Left ventricle myocardium inferior (tissue), 1 donor: ENCODE measurements around the gene SLC38A3. TPM values are rescaled to one million over a fixed set of nuclear protein-coding genes. Genes with fewer than 3 reads are reported as not detected.

Experiments
- DNase-seq: peaks from one replicate; pipeline ENCODE4 v3.0.0-alpha.2; 2020
- H3K27ac ChIP-seq: fragments of 200-600 bp; replicated peaks from 2 replicates; pipeline ENCODE4 v1.8.0; 2021
- H3K27me3 ChIP-seq: fragments of 200-600 bp; 2 replicates; pipeline ENCODE4 v1.8.0; 2021; ENCODE audit warnings: low read depth
- H3K36me3 ChIP-seq: fragments of 200-600 bp; 2 replicates; pipeline ENCODE4 v1.8.0; 2021
- H3K4me1 ChIP-seq: fragments of 200-600 bp; 2 replicates; pipeline ENCODE4 v1.8.0; 2021
- H3K4me3 ChIP-seq: fragments of 200-600 bp; 2 replicates; pipeline ENCODE4 v1.8.0; 2021; ENCODE audit warnings: mild to moderate bottlenecking, moderate library complexity
- H3K9me3 ChIP-seq: fragments of 200-600 bp; replicated peaks from 2 replicates; pipeline ENCODE4 v1.8.0; 2021
- intact Hi-C: fragments of 100-400 bp; cut with micrococcal nuclease; formaldehyde crosslinking; loops from one replicate; pipeline ENCODE4 v1.11.0; 2022
- microRNA-seq: library from miRNA; unstranded; fragments of <30 nt; microRNA quantifications from one replicate; pipeline ENCODE4 v1.2.0, GENCODE V29; 2020
- total RNA-seq: library from RNA; stranded (reverse); fragmentation: NEBNext Ultra II Directional; extraction: Animal tissue kit (Norgen Biotek cat#: 25700); gene quantifications from one replicate; pipeline ENCODE4 v1.2.1, GENCODE V29; 2021
- TF ChIP-seq, protein P1 (sequence below): fragments of 200-600 bp; IDR thresholded peaks from 2 replicates; pipeline ENCODE4 v1.8.0; 2021; ENCODE audit warnings: antibody characterized with exemption, mild to moderate bottlenecking, borderline replicate concordance
- donor health status: DM: no; HTN: yes; CAD: no; lungs with severe emphysema.

SLC38A3 gene
- total RNA-seq, 1 donor from 2014 or later: 10.4 TPM

GRCh38 chr3:50268276-50268675, 63.2 kb downstream of the SLC38A3 start:
- Histone ChIP-seq H3K9me3 (no peaks in the 10 kb centered on the region), H3K4me3 (peak overlapping the region; percentile 70), H3K36me3 (no peaks in the 10 kb centered on the region), H3K4me1 (peaks cover 74% of the 10 kb centered on the region), H3K27me3 (no peaks in the 10 kb centered on the region), H3K27ac (peak overlapping the region; percentile 99)
- TF ChIP-seq, protein P1, sequence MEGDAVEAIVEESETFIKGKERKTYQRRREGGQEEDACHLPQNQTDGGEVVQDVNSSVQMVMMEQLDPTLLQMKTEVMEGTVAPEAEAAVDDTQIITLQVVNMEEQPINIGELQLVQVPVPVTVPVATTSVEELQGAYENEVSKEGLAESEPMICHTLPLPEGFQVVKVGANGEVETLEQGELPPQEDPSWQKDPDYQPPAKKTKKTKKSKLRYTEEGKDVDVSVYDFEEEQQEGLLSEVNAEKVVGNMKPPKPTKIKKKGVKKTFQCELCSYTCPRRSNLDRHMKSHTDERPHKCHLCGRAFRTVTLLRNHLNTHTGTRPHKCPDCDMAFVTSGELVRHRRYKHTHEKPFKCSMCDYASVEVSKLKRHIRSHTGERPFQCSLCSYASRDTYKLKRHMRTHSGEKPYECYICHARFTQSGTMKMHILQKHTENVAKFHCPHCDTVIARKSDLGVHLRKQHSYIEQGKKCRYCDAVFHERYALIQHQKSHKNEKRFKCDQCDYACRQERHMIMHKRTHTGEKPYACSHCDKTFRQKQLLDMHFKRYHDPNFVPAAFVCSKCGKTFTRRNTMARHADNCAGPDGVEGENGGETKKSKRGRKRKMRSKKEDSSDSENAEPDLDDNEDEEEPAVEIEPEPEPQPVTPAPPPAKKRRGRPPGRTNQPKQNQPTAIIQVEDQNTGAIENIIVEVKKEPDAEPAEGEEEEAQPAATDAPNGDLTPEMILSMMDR: no peak
- intact Hi-C loops: no loop called here
- no peak for DNase-seq

DNA sequence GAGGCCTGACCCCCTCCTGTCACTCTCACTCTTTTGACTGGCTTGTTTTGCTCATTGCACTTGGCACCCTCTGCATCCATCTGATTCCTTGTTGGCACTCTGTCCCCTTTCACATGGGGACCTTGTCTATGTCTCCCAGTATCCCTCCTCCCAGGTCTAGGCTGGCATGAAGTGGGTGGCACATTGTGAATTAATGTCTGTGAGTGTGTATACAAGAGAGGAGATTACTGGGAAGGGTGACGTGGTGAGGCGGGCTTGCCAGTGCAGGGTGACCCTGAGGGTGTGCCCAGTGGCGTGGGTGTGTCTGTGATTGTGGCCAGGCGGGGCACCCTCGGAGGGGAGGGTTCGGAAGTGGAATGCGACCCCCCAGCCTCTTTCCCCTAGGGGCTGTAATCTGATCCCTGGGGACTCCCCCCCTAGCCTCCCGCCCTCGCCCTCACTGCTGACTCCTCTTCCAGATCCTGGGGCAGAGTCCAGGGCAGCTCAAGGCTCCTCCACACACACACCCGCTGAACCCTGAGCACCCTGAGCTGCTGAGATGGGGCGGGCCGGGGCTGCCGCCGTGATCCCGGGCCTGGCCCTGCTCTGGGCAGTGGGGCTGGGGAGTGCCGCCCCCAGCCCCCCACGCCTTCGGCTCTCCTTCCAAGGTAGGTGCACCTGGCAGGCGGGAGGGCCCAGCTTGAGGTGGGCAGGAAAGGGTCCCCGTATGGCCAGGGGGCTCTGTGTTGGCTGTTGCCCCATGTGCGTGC, 63.8 kb downstream of the SLC38A3 start, which contains the start of gene SEMA3B:
Gene SEMA3B (plus strand): TSS at position 445 of the 749 bp plus-strand sequence. CDS start 94 bp downstream, at position 539.
- DNase-seq: peak; percentile 60
- H3K27me3 ChIP-seq: peaks cover 4% of the 10 kb centered on the region
- no peaks in the 10 kb centered on the region for H3K36me3 ChIP-seq
- peak within 1 kb of the TSS; percentile 70 for H3K4me3 ChIP-seq
- TF ChIP-seq, protein P1: no peak
- no peaks in the 10 kb centered on the region for H3K9me3 ChIP-seq
- peak within 1 kb of the TSS; percentile 99 for H3K27ac ChIP-seq
- H3K4me1 ChIP-seq: peaks cover 76% of the 10 kb centered on the region
- intact Hi-C loops: no loop called here

- Histone ChIP-seq H3K9me3 (no peaks in the 10 kb centered on the region), H3K27me3 (peaks cover 9% of the 10 kb centered on the region), H3K4me3 (peak overlapping the region; percentile 70), H3K36me3 (no peaks in the 10 kb centered on the region), H3K27ac (peak overlapping the region; percentile 99), H3K4me1 (peaks cover 76% of the 10 kb centered on the region)
- no peak for DNase-seq
- TF ChIP-seq, protein P1: no peak
- intact Hi-C loops: no loop called here
Observed at GRCh38 chr3:50269460-50269859, 64.4 kb downstream of the SLC38A3 start.

- Histone ChIP-seq H3K9me3 (no peaks in the 10 kb centered on the region), H3K27ac (peak overlapping the region; percentile 99), H3K27me3 (peaks cover 14% of the 10 kb centered on the region), H3K4me1 (peaks cover 76% of the 10 kb centered on the region), H3K36me3 (no peaks in the 10 kb centered on the region), H3K4me3 (peak overlapping the region; percentile 70)
- no peak for DNase-seq
- intact Hi-C loops: loop anchor here (5.0 to 10.0 kb wide), 2 partner anchors 43 to 75 kb away; partner anchors contain the start of gene GNAT1
- TF ChIP-seq, protein P1: no peak
Observed at GRCh38 chr3:50269977-50270413, 64.9 kb downstream of the SLC38A3 start.

DNA sequence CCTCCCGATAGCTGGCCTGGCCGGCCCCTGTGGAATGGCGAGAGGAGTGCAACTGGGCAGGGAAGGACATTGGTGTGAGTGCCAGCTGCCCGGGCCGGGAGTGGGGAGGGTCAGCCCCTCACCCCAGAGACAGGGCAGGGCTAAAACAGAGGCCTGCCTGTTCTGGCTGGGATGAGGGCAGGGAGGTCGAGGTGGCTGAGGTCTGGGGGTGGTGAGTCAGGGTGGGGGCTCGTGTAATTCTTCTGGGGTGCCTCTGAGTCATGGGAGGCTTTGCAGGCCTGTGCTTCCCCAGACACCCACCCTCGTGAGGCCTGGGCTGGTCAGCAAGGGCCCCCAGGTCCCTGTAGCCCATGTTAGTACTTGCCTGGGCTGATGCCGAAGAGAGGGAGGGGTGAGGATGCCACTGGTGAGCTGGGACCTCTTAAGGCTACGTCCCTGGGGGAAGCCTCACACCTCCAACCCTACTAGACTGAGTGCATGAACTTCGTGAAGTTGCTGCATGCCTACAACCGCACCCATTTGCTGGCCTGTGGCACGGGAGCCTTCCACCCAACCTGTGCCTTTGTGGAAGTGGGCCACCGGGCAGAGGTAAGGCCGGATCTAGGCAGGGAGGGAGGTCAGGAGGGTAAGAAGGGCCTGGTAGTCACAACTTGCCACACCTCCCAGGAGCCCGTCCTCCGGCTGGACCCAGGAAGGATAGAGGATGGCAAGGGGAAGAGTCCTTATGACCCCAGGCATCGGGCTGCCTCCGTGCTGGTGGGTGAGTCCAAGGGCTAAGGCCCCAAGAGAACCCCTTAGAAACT, 65.6 kb downstream of the SLC38A3 start:
- no peak for DNase-seq
- peak overlapping the region; percentile 70 for H3K4me3 ChIP-seq
- H3K27me3 ChIP-seq: peaks cover 19% of the 10 kb centered on the region
- no peaks in the 10 kb centered on the region for H3K9me3 ChIP-seq
- H3K4me1 ChIP-seq: peaks cover 76% of the 10 kb centered on the region
- peak overlapping the region; percentile 99 for H3K27ac ChIP-seq
- TF ChIP-seq, protein P1: no peak
- intact Hi-C loops: loop anchor here (5.0 to 10.0 kb wide), 2 partner anchors 43 to 76 kb away; partner anchors contain the start of gene GNAT1
- no peaks in the 10 kb centered on the region for H3K36me3 ChIP-seq

Small RNAs within 50 kb of the gene (microRNA-seq; reads per million reads assigned to microRNA genes)
- not detected for gene MIR566
- gene MIR5787: not detected

Other genes starting within 250 kb of the SLC38A3 start
- gene RBM5, start 116.4 kb upstream of the SLC38A3 start, total RNA-seq: 58.4 TPM
- 10.2 TPM for gene SEMA3F, start 49.9 kb upstream of the SLC38A3 start, total RNA-seq
- not detected for gene GNAT1, start 13.7 kb upstream of the SLC38A3 start, total RNA-seq
- 118 TPM for gene GNAI2, start 30.9 kb downstream of the SLC38A3 start, total RNA-seq
- gene SEMA3B, start 63.9 kb downstream of the SLC38A3 start, total RNA-seq: 23.2 TPM
- gene LSMEM2, start 73.8 kb downstream of the SLC38A3 start, total RNA-seq: 27.7 TPM
- gene IFRD2, start 87.2 kb downstream of the SLC38A3 start, total RNA-seq: 54.9 TPM
- gene HYAL3, start 94.1 kb downstream of the SLC38A3 start, total RNA-seq: 1.2 TPM
- gene NAA80, start 94.1 kb downstream of the SLC38A3 start, total RNA-seq: 5.3 TPM
- 52.2 TPM for gene HYAL1, start 98.3 kb downstream of the SLC38A3 start, total RNA-seq
- gene HYAL2, start 117.5 kb downstream of the SLC38A3 start, total RNA-seq: 38.9 TPM
- gene TUSC2, start 123.0 kb downstream of the SLC38A3 start, total RNA-seq: 32.9 TPM
- 11.4 TPM for gene RASSF1, start 135.6 kb downstream of the SLC38A3 start, total RNA-seq
- gene ZMYND10, start 140.5 kb downstream of the SLC38A3 start, total RNA-seq: not detected
- 16.4 TPM for gene NPRL2, start 145.5 kb downstream of the SLC38A3 start, total RNA-seq
- gene CYB561D2, start 145.6 kb downstream of the SLC38A3 start, total RNA-seq: 7.0 TPM
- 23.5 TPM for gene TMEM115, start 154.2 kb downstream of the SLC38A3 start, total RNA-seq